ENCODE measurements around the gene CLEC2A. TPM values are rescaled to one million over a fixed set of nuclear protein-coding genes. Genes with fewer than 3 reads are reported as not detected.
"Not testable (repeated sequence)": the region's sequence is repeated elsewhere in the genome, so short reads cannot be mapped to it uniquely, and the experiment has no call there.

The CLEC2A gene
- total and polyA plus RNA-seq, 2 experiments from 2014 or later, result not detected

DNA sequence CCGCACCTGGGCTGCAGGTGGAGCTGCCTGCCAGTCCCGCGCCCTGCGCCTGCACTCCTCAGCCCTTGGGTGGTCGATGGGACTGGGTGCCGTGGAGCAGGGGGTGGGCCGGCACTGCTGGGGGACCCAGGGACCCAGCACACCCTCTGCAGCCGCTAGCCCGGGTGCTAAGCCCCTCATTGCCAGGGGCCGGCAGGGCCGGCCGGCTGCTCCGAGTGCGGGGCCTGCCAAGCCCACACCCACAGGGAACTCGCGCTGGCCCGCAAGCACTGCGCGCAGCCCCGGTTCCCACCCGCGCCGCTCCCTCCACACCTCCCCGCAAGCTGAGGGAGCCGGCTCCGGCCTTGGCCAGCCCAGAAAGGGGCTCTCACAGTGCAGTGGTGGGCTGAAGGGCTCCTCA lies 56.0 kb downstream of the CLEC2A start:
- not testable (repeated sequence) for H3K4me2 ChIP-seq; H3K36me3 ChIP-seq (ENCODE audit: insufficient read depth); H3K27ac Mint-ChIP-seq; H3K9me3 Mint-ChIP-seq; H3K27me3 Mint-ChIP-seq (ENCODE audit: insufficient read depth, low read depth, poor library complexity); H3K27ac ChIP-seq (ENCODE audit: low read depth); H3K9me2 ChIP-seq (ENCODE audit: insufficient read depth); ATAC-seq; H3K27me3 ChIP-seq (ENCODE audit: insufficient read depth); H3F3A ChIP-seq (replicated peaks; ENCODE audit: low read depth); H2AFZ ChIP-seq; H3K4me3 Mint-ChIP-seq; H3K4me1 ChIP-seq (ENCODE audit: insufficient read depth); H3K4me3 ChIP-seq; H3K79me2 ChIP-seq (replicated peaks; ENCODE audit: insufficient read depth); DNase-seq (ENCODE audit: low spot score); H4K20me1 ChIP-seq (replicated peaks; ENCODE audit: insufficient read depth); H3K36me3 Mint-ChIP-seq (ENCODE audit: low read depth)
- peaks cover 10% of the 10 kb centered on the region; the same call in 2 of the 3 replicates for H3K4me1 Mint-ChIP-seq
- TF ChIP-seq, protein P1, sequence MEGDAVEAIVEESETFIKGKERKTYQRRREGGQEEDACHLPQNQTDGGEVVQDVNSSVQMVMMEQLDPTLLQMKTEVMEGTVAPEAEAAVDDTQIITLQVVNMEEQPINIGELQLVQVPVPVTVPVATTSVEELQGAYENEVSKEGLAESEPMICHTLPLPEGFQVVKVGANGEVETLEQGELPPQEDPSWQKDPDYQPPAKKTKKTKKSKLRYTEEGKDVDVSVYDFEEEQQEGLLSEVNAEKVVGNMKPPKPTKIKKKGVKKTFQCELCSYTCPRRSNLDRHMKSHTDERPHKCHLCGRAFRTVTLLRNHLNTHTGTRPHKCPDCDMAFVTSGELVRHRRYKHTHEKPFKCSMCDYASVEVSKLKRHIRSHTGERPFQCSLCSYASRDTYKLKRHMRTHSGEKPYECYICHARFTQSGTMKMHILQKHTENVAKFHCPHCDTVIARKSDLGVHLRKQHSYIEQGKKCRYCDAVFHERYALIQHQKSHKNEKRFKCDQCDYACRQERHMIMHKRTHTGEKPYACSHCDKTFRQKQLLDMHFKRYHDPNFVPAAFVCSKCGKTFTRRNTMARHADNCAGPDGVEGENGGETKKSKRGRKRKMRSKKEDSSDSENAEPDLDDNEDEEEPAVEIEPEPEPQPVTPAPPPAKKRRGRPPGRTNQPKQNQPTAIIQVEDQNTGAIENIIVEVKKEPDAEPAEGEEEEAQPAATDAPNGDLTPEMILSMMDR (conservative IDR thresholded peaks at IDR 0.05; ENCODE audit: low read depth in 2 of 2), result 0 out of 4 replicates have a peak, but pooled peaks of 1 of the 2 experiments have one; percentile 3

DNA sequence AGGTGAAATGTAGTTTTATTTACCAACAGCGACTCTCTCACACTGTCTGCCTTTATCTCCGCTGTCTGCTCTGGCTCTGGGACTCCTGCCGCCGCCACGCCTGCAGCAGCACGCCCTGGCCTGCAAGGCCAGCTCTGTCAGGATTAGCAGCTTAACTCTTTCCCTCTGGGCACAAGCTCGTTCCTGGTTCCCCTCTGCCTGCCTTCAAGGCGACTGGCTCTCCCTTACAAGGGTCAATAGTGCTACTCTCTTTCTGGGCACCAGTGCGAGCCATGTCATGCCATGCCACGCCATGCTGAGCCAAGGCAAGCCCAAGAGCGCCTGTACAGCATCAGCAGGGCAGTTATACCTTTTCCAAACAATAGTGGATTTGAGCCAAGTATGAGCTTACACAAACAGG lies 59.4 kb downstream of the CLEC2A start:
- Histone ChIP-seq H3K4me2 (no peak overlapping the region), H3F3A (replicated peaks; ENCODE audit: low read depth) (no peaks in the 10 kb centered on the region), H3K9me2 (ENCODE audit: insufficient read depth) (peaks cover 8% of the 10 kb centered on the region; the same call in 1 of the 2 replicates), H3K36me3 (ENCODE audit: insufficient read depth) (no peaks in the 10 kb centered on the region), H3K4me3 (no peak overlapping the region), H3K79me2 (replicated peaks; ENCODE audit: insufficient read depth) (no peaks in the 10 kb centered on the region), H4K20me1 (replicated peaks; ENCODE audit: insufficient read depth) (no peaks in the 10 kb centered on the region), H3K27ac (ENCODE audit: low read depth) (no peak overlapping the region), H3K27me3 (ENCODE audit: insufficient read depth) (no peaks in the 10 kb centered on the region), H2AFZ (0 out of 2 replicates have a peak overlapping the region, but pooled peaks have one; percentile 52), H3K4me1 (ENCODE audit: insufficient read depth) (peaks cover 19% of the 10 kb centered on the region)
- Mint-ChIP-seq H3K9me3 (no peaks in the 10 kb centered on the region; the same call in 2 of the 3 replicates), H3K4me1 (peaks cover 15% of the 10 kb centered on the region; the same call in 2 of the 3 replicates), H3K4me3 (no peak overlapping the region), H3K27ac (no peak overlapping the region; the same call in 1 of the 2 replicates), H3K27me3 (ENCODE audit: insufficient read depth, low read depth, poor library complexity) (peaks cover 3% of the 10 kb centered on the region), H3K36me3 (ENCODE audit: low read depth) (no peaks in the 10 kb centered on the region)
- no peak for DNase-seq (ENCODE audit: low spot score)
- peak; percentile 73 for ATAC-seq
- no peak for TF ChIP-seq ZNF114 (CRISPR knock-in tag; IDR thresholded peaks at IDR 0.05)
- TF ChIP-seq, protein P2, sequence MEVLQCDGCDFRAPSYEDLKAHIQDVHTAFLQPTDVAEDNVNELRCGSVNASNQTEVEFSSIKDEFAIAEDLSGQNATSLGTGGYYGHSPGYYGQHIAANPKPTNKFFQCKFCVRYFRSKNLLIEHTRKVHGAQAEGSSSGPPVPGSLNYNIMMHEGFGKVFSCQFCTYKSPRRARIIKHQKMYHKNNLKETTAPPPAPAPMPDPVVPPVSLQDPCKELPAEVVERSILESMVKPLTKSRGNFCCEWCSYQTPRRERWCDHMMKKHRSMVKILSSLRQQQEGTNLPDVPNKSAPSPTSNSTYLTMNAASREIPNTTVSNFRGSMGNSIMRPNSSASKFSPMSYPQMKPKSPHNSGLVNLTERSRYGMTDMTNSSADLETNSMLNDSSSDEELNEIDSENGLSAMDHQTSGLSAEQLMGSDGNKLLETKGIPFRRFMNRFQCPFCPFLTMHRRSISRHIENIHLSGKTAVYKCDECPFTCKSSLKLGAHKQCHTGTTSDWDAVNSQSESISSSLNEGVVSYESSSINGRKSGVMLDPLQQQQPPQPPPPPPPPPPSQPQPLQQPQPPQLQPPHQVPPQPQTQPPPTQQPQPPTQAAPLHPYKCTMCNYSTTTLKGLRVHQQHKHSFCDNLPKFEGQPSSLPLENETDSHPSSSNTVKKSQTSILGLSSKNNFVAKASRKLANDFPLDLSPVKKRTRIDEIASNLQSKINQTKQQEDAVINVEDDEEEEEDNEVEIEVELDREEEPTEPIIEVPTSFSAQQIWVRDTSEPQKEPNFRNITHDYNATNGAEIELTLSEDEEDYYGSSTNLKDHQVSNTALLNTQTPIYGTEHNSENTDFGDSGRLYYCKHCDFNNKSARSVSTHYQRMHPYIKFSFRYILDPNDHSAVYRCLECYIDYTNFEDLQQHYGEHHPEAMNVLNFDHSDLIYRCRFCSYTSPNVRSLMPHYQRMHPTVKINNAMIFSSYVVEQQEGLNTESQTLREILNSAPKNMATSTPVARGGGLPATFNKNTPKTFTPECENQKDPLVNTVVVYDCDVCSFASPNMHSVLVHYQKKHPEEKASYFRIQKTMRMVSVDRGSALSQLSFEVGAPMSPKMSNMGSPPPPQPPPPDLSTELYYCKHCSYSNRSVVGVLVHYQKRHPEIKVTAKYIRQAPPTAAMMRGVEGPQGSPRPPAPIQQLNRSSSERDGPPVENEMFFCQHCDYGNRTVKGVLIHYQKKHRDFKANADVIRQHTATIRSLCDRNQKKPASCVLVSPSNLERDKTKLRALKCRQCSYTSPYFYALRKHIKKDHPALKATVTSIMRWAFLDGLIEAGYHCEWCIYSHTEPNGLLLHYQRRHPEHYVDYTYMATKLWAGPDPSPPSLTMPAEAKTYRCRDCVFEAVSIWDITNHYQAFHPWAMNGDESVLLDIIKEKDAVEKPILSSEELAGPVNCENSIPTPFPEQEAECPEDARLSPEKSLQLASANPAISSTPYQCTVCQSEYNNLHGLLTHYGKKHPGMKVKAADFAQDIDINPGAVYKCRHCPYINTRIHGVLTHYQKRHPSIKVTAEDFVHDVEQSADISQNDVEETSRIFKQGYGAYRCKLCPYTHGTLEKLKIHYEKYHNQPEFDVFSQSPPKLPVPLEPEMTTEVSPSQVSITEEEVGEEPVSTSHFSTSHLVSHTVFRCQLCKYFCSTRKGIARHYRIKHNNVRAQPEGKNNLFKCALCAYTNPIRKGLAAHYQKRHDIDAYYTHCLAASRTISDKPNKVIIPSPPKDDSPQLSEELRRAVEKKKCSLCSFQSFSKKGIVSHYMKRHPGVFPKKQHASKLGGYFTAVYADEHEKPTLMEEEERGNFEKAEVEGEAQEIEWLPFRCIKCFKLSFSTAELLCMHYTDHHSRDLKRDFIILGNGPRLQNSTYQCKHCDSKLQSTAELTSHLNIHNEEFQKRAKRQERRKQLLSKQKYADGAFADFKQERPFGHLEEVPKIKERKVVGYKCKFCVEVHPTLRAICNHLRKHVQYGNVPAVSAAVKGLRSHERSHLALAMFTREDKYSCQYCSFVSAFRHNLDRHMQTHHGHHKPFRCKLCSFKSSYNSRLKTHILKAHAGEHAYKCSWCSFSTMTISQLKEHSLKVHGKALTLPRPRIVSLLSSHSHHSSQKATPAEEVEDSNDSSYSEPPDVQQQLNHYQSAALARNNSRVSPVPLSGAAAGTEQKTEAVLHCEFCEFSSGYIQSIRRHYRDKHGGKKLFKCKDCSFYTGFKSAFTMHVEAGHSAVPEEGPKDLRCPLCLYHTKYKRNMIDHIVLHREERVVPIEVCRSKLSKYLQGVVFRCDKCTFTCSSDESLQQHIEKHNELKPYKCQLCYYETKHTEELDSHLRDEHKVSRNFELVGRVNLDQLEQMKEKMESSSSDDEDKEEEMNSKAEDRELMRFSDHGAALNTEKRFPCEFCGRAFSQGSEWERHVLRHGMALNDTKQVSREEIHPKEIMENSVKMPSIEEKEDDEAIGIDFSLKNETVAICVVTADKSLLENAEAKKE (CRISPR knock-in tag; IDR thresholded peaks at IDR 0.05), result no peak
- no peak for TF ChIP-seq ZNF331 (CRISPR knock-in tag; IDR thresholded peaks at IDR 0.05; ENCODE audit: low read depth)
- no peak for TF ChIP-seq NANOG (IDR thresholded peaks at IDR 0.05; ENCODE audit: borderline replicate concordance)
- no peak for TF ChIP-seq JUNB (IDR thresholded peaks at IDR 0.05; ENCODE audit: unreplicated experiment)
- TF ChIP-seq CREB1 (CRISPR knock-in tag; IDR thresholded peaks at IDR 0.05; ENCODE audit: low read depth), result no peak
- TF ChIP-seq STAT1 (IDR thresholded peaks at IDR 0.05; ENCODE audit: unreplicated experiment), result no peak
- no peak for TF ChIP-seq EZH2 (IDR thresholded peaks at IDR 0.05; ENCODE audit: low read depth, unreplicated experiment)
- TF ChIP-seq, protein P3, sequence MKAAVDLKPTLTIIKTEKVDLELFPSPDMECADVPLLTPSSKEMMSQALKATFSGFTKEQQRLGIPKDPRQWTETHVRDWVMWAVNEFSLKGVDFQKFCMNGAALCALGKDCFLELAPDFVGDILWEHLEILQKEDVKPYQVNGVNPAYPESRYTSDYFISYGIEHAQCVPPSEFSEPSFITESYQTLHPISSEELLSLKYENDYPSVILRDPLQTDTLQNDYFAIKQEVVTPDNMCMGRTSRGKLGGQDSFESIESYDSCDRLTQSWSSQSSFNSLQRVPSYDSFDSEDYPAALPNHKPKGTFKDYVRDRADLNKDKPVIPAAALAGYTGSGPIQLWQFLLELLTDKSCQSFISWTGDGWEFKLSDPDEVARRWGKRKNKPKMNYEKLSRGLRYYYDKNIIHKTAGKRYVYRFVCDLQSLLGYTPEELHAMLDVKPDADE (IDR thresholded peaks at IDR 0.05), result no peak
- no peak for TF ChIP-seq POLR2AphosphoS5 (IDR thresholded peaks at IDR 0.05; ENCODE audit: low read depth)
